ENCODE measurements around the gene B4GALT6.
A peak's percentile ranks its signal among the peaks of the same experiment; 100 is the strongest.

Gene B4GALT6

GRCh38 chr18:31667185-31667584 is 17.2 kb downstream of the B4GALT6 start:
- Histone ChIP-seq H3K14ac (ENCODE audit: low read length) (no peak overlapping the region), H2BK120ac (ENCODE audit: insufficient read depth, low read length, poor library complexity) (no peak overlapping the region), H3K79me2 (ENCODE audit: control insufficient read depth, insufficient read depth, low read length, poor library complexity) (no peaks in the 10 kb centered on the region), H3K9me3 (ENCODE audit: insufficient read depth, low read depth, low read length) (no peaks in the 10 kb centered on the region), H2AFZ (ENCODE audit: insufficient read depth, low read length, poor library complexity) (no peak overlapping the region), H3K36me3 (ENCODE audit: control insufficient read depth in 1 of 2, insufficient read depth in 2 of 2, low read length in 2 of 2) (peaks cover 0 to 4% of the 10 kb centered on the region in 2 experiments), H2BK12ac (ENCODE audit: low read length) (no peak overlapping the region), H3K4me3 (ENCODE audit: low read depth, low read length) (no peak overlapping the region), H4K91ac (ENCODE audit: low read depth, low read length) (no peak overlapping the region), H3K27ac (ENCODE audit: low read depth, low read length) (no peak overlapping the region), H4K8ac (ENCODE audit: low read depth, low read length) (no peak overlapping the region), H3K18ac (ENCODE audit: low read length) (no peak overlapping the region), H2AK5ac (ENCODE audit: low read length) (no peak overlapping the region), H3K27me3 (ENCODE audit: insufficient read depth, low read length) (no peaks in the 10 kb centered on the region), H3K4me2 (ENCODE audit: low read length) (no peak overlapping the region), H3K9ac (ENCODE audit: low read length) (no peak overlapping the region), H3K79me1 (ENCODE audit: low read length) (no peaks in the 10 kb centered on the region), H3K4me1 (ENCODE audit: control insufficient read depth in 1 of 2, insufficient read depth in 2 of 2, low read length in 2 of 2) (no peaks in the 10 kb centered on the region), H4K12ac (ENCODE audit: low read depth, low read length) (no peak overlapping the region), H2BK5ac (ENCODE audit: low read depth, low read length, poor library complexity) (no peak overlapping the region), H3K4ac (ENCODE audit: low read depth, low read length) (no peak overlapping the region), H3K23ac (ENCODE audit: low read length) (no peak overlapping the region)
- DNase-seq: peak in 1 of 2 donors; percentile 33
- WGBS (ENCODE audit: extremely low coverage, insufficient coverage, insufficient read length): no CpG with 5 or more reads among the region's 1 CpG

DNA sequence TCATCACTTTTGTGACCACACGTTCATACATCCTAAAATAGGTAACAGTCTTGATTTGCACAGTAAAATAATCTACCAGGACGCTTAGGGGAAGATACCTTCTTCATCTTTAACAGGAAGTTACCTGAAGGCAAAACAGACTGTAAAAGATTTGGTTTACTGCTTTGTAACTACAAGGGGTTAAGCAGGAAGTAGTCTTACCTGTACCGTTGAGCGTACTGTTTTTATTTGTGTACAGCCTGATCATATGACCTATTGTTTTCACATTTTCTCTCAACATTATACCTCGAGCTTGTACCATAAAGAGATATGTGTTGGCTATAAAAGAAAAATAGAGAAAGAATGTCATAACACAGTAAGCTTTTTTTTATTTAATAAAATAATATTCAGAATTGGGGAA is 18.3 kb downstream of the B4GALT6 start:
- H3K79me1 ChIP-seq (ENCODE audit: low read length): no peaks in the 10 kb centered on the region
- no peak overlapping the region for H3K4me3 ChIP-seq (ENCODE audit: low read depth, low read length)
- no peaks in the 10 kb centered on the region for H3K9me3 ChIP-seq (ENCODE audit: insufficient read depth, low read depth, low read length)
- H3K36me3 ChIP-seq (ENCODE audit: control insufficient read depth in 1 of 2, insufficient read depth in 2 of 2, low read length in 2 of 2): peaks cover 0 to 4% of the 10 kb centered on the region in 2 experiments
- no peak overlapping the region for H3K18ac ChIP-seq (ENCODE audit: low read length)
- H4K8ac ChIP-seq (ENCODE audit: low read depth, low read length): no peak overlapping the region
- H2BK120ac ChIP-seq (ENCODE audit: insufficient read depth, low read length, poor library complexity): no peak overlapping the region
- H3K79me2 ChIP-seq (ENCODE audit: control insufficient read depth, insufficient read depth, low read length, poor library complexity): no peaks in the 10 kb centered on the region
- H3K4me2 ChIP-seq (ENCODE audit: low read length): no peak overlapping the region
- H2AFZ ChIP-seq (ENCODE audit: insufficient read depth, low read length, poor library complexity): no peak overlapping the region
- no peaks in the 10 kb centered on the region for H3K4me1 ChIP-seq (ENCODE audit: control insufficient read depth in 1 of 2, insufficient read depth in 2 of 2, low read length in 2 of 2)
- no peak overlapping the region for H4K12ac ChIP-seq (ENCODE audit: low read depth, low read length)
- H3K27ac ChIP-seq (ENCODE audit: low read depth, low read length): no peak overlapping the region
- H2BK5ac ChIP-seq (ENCODE audit: low read depth, low read length, poor library complexity): no peak overlapping the region
- WGBS (ENCODE audit: extremely low coverage, insufficient coverage, insufficient read length): no CpG with 5 or more reads among the region's 5 CpGs
- no peaks in the 10 kb centered on the region for H3K27me3 ChIP-seq (ENCODE audit: insufficient read depth, low read length)
- no peak overlapping the region for H4K91ac ChIP-seq (ENCODE audit: low read depth, low read length)
- H3K23ac ChIP-seq (ENCODE audit: low read length): no peak overlapping the region
- H3K4ac ChIP-seq (ENCODE audit: low read depth, low read length): no peak overlapping the region
- H2BK12ac ChIP-seq (ENCODE audit: low read length): no peak overlapping the region
- DNase-seq: no peak
- H2AK5ac ChIP-seq (ENCODE audit: low read length): no peak overlapping the region
- no peak overlapping the region for H3K9ac ChIP-seq (ENCODE audit: low read length)
- H3K14ac ChIP-seq (ENCODE audit: low read length): no peak overlapping the region

DNA sequence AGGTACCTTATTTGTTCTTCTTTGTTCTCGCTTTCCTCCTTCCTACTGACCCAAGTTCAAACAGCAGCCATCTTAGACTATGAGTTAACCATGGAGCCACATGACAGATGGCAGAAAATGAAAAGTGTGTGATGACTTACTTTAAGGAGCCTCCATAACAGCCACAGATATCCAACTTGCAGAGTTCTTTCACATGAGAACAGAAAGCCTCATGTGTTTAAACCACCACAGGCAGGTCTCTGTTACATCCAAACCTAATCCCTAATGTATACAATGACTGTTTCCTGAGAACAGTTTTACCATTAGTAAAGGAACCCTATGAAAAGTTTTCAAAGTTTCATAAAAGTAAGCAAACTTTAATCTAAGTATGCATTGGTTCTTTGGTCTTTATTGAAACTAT is 20.3 kb downstream of the B4GALT6 start:
- H3K79me2 ChIP-seq (ENCODE audit: control insufficient read depth, insufficient read depth, low read length, poor library complexity): no peaks in the 10 kb centered on the region
- H2BK120ac ChIP-seq (ENCODE audit: insufficient read depth, low read length, poor library complexity): no peak overlapping the region
- DNase-seq: no peak
- no peak overlapping the region for H4K8ac ChIP-seq (ENCODE audit: low read depth, low read length)
- no CpG with 5 or more reads among the region's 1 CpG for WGBS (ENCODE audit: extremely low coverage, insufficient coverage, insufficient read length)
- H4K12ac ChIP-seq (ENCODE audit: low read depth, low read length): no peak overlapping the region
- H3K18ac ChIP-seq (ENCODE audit: low read length): no peak overlapping the region
- peaks cover 2 to 3% of the 10 kb centered on the region in 2 experiments for H3K4me1 ChIP-seq (ENCODE audit: control insufficient read depth in 1 of 2, insufficient read depth in 2 of 2, low read length in 2 of 2)
- no peak overlapping the region for H3K4ac ChIP-seq (ENCODE audit: low read depth, low read length)
- H3K27ac ChIP-seq (ENCODE audit: low read depth, low read length): no peak overlapping the region
- H2AFZ ChIP-seq (ENCODE audit: insufficient read depth, low read length, poor library complexity): no peak overlapping the region
- H3K27me3 ChIP-seq (ENCODE audit: insufficient read depth, low read length): no peaks in the 10 kb centered on the region
- H2BK12ac ChIP-seq (ENCODE audit: low read length): no peak overlapping the region
- H3K4me3 ChIP-seq (ENCODE audit: low read depth, low read length): no peak overlapping the region
- H3K23ac ChIP-seq (ENCODE audit: low read length): no peak overlapping the region
- H2AK5ac ChIP-seq (ENCODE audit: low read length): no peak overlapping the region
- H3K79me1 ChIP-seq (ENCODE audit: low read length): no peaks in the 10 kb centered on the region
- H3K9ac ChIP-seq (ENCODE audit: low read length): no peak overlapping the region
- no peak overlapping the region for H4K91ac ChIP-seq (ENCODE audit: low read depth, low read length)
- H3K36me3 ChIP-seq (ENCODE audit: control insufficient read depth in 1 of 2, insufficient read depth in 2 of 2, low read length in 2 of 2): peaks cover 0 to 4% of the 10 kb centered on the region in 2 experiments
- no peaks in the 10 kb centered on the region for H3K9me3 ChIP-seq (ENCODE audit: insufficient read depth, low read depth, low read length)
- H3K14ac ChIP-seq (ENCODE audit: low read length): no peak overlapping the region
- H3K4me2 ChIP-seq (ENCODE audit: low read length): no peak overlapping the region
- H2BK5ac ChIP-seq (ENCODE audit: low read depth, low read length, poor library complexity): no peak overlapping the region

GRCh38 chr18:31661965-31662364 is 22.4 kb downstream of the B4GALT6 start:
- no peak overlapping the region for H4K8ac ChIP-seq (ENCODE audit: low read depth, low read length)
- no peak overlapping the region for H4K91ac ChIP-seq (ENCODE audit: low read depth, low read length)
- no peak overlapping the region for H3K14ac ChIP-seq (ENCODE audit: low read length)
- DNase-seq: no peak
- no peak overlapping the region for H3K9ac ChIP-seq (ENCODE audit: low read length)
- no peak overlapping the region for H2AFZ ChIP-seq (ENCODE audit: insufficient read depth, low read length, poor library complexity)
- no peaks in the 10 kb centered on the region for H3K27me3 ChIP-seq (ENCODE audit: insufficient read depth, low read length)
- H4K12ac ChIP-seq (ENCODE audit: low read depth, low read length): no peak overlapping the region
- no peak overlapping the region for H2AK5ac ChIP-seq (ENCODE audit: low read length)
- no CpG with 5 or more reads among the region's 3 CpGs for WGBS (ENCODE audit: extremely low coverage, insufficient coverage, insufficient read length)
- no peak overlapping the region for H3K27ac ChIP-seq (ENCODE audit: low read depth, low read length)
- H2BK12ac ChIP-seq (ENCODE audit: low read length): no peak overlapping the region
- H3K4me1 ChIP-seq (ENCODE audit: control insufficient read depth in 1 of 2, insufficient read depth in 2 of 2, low read length in 2 of 2): peaks cover 10% of the 10 kb centered on the region in 2 experiments
- no peak overlapping the region for H3K4ac ChIP-seq (ENCODE audit: low read depth, low read length)
- no peak overlapping the region for H2BK5ac ChIP-seq (ENCODE audit: low read depth, low read length, poor library complexity)
- H3K79me1 ChIP-seq (ENCODE audit: low read length): peaks cover 1% of the 10 kb centered on the region
- H3K18ac ChIP-seq (ENCODE audit: low read length): no peak overlapping the region
- H2BK120ac ChIP-seq (ENCODE audit: insufficient read depth, low read length, poor library complexity): no peak overlapping the region
- no peaks in the 10 kb centered on the region for H3K9me3 ChIP-seq (ENCODE audit: insufficient read depth, low read depth, low read length)
- no peak overlapping the region for H3K23ac ChIP-seq (ENCODE audit: low read length)
- no peak overlapping the region for H3K4me2 ChIP-seq (ENCODE audit: low read length)
- peaks cover 0 to 4% of the 10 kb centered on the region in 2 experiments for H3K36me3 ChIP-seq (ENCODE audit: control insufficient read depth in 1 of 2, insufficient read depth in 2 of 2, low read length in 2 of 2)
- no peaks in the 10 kb centered on the region for H3K79me2 ChIP-seq (ENCODE audit: control insufficient read depth, insufficient read depth, low read length, poor library complexity)
- no peak overlapping the region for H3K4me3 ChIP-seq (ENCODE audit: low read depth, low read length)

Data from trophoblast cell (in vitro differentiated cells and primary cell).